ENCODE results near the gene PDGFA. TPM values are rescaled to one million over a fixed set of nuclear protein-coding genes. Genes with fewer than 3 reads are reported as not detected.

The PDGFA gene
- total RNA-seq, 2 experiments from 2014 or later, result 0.50 to 0.79 TPM

DNA sequence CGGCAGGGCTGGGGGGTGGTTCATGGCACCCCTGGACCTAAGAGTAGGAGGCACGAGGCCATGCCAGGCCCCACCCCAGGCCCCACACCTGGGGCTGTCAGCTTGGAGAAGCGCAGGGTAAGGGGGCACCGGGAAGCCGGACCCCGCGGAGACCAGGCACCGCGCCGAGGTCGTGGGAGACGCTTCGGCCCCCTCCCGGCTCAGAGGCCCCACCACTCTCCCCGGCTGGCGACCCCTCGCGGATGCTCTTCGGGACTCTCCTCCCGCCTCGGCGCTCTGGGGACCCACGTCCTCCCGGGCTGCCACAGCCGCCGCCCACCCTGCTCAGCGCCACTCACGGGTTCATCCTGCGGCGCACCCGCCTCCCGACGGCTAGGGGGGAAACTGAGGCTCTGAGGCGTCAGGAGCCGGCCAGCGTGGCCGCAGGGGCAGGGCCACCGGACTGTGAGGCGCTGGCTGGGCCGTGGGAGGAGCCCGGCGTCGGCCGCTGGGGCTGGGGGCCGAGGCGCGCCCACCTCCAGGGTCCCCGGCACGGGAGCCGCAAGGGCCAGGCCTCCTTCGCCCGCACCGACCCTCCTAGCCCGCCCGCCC lies 25.9 kb downstream of the PDGFA start:
- DNase-seq, result no peak
- H3K9me3 Mint-ChIP-seq (ENCODE audit: insufficient read depth), result no peaks in the 10 kb centered on the region
- no peaks in the 10 kb centered on the region for H3K36me3 Mint-ChIP-seq (ENCODE audit: low read depth)
- no peak overlapping the region for H3K27ac Mint-ChIP-seq
- ChIA-PET POLR2A (no interaction called here), CTCF (no interaction called here)
- H3K4me1 Mint-ChIP-seq (ENCODE audit: low read depth), result peaks cover 6% of the 10 kb centered on the region
- no peak for ATAC-seq
- peaks cover 5% of the 10 kb centered on the region for H3K27me3 Mint-ChIP-seq (ENCODE audit: low read depth)
- no peak overlapping the region for H3K4me3 Mint-ChIP-seq

DNA sequence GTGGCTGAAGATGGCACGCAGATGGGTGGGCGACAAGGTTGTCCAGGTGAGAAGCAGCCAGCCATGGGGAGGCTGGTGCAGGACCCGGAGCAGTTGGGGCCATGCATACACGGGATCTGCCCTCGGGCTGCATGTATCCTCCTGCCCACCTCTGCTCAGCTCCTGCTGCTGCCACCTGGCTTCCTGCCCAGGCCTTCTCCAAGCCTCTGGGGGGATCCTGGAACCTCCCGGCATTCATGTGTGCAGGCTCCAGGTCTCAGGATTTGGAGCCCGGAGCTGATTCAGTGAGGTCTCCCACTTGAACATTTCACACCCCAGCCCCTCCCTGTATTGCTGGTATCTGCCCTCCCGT lies 27.0 kb downstream of the PDGFA start:
- no peak for ATAC-seq
- no peaks in the 10 kb centered on the region for H3K4me1 Mint-ChIP-seq (ENCODE audit: low read depth)
- H3K27me3 Mint-ChIP-seq (ENCODE audit: low read depth), result peaks cover 8% of the 10 kb centered on the region
- H3K9me3 Mint-ChIP-seq (ENCODE audit: insufficient read depth), result no peaks in the 10 kb centered on the region
- no peak overlapping the region for H3K27ac Mint-ChIP-seq
- H3K36me3 Mint-ChIP-seq (ENCODE audit: low read depth), result no peaks in the 10 kb centered on the region
- ChIA-PET POLR2A (no interaction called here), CTCF (no interaction called here)
- H3K4me3 Mint-ChIP-seq, result no peak overlapping the region
- no peak for DNase-seq

GRCh38 chr7:491958-492713 lies 27.5 kb downstream of the PDGFA start:
- no peak for DNase-seq
- H3K36me3 Mint-ChIP-seq (ENCODE audit: low read depth), result no peaks in the 10 kb centered on the region
- POLR2A ChIA-PET, result no interaction called here
- no peaks in the 10 kb centered on the region for H3K9me3 Mint-ChIP-seq (ENCODE audit: insufficient read depth)
- no peak for ATAC-seq
- H3K4me3 Mint-ChIP-seq, result no peak overlapping the region
- H3K27me3 Mint-ChIP-seq (ENCODE audit: low read depth), result peaks cover 10% of the 10 kb centered on the region
- no peak overlapping the region for H3K27ac Mint-ChIP-seq
- H3K4me1 Mint-ChIP-seq (ENCODE audit: low read depth), result no peaks in the 10 kb centered on the region
- CTCF ChIA-PET, result no interaction called here

- Mint-ChIP-seq H3K4me1 (ENCODE audit: low read depth) (no peaks in the 10 kb centered on the region), H3K27ac (no peak overlapping the region), H3K4me3 (no peak overlapping the region), H3K36me3 (ENCODE audit: low read depth) (no peaks in the 10 kb centered on the region), H3K27me3 (ENCODE audit: low read depth) (peaks cover 13% of the 10 kb centered on the region), H3K9me3 (ENCODE audit: insufficient read depth) (no peaks in the 10 kb centered on the region)
- POLR2A ChIA-PET, result no interaction called here
- ATAC-seq, result no peak
- CTCF ChIA-PET, result no interaction called here
- no peak for DNase-seq
These were observed 28.2 kb downstream of the PDGFA start for GRCh38 chr7:491292-491957.

GRCh38 chr7:490461-491291 lies 29.0 kb downstream of the PDGFA start:
- no peaks in the 10 kb centered on the region for H3K4me1 Mint-ChIP-seq (ENCODE audit: low read depth)
- H3K4me3 Mint-ChIP-seq, result no peak overlapping the region
- no peak for ATAC-seq
- no peak overlapping the region for H3K27ac Mint-ChIP-seq
- ChIA-PET POLR2A (no interaction called here), CTCF (no interaction called here)
- H3K36me3 Mint-ChIP-seq (ENCODE audit: low read depth), result no peaks in the 10 kb centered on the region
- peaks cover 17% of the 10 kb centered on the region for H3K27me3 Mint-ChIP-seq (ENCODE audit: low read depth)
- no peaks in the 10 kb centered on the region for H3K9me3 Mint-ChIP-seq (ENCODE audit: insufficient read depth)
- no peak for DNase-seq

DNA sequence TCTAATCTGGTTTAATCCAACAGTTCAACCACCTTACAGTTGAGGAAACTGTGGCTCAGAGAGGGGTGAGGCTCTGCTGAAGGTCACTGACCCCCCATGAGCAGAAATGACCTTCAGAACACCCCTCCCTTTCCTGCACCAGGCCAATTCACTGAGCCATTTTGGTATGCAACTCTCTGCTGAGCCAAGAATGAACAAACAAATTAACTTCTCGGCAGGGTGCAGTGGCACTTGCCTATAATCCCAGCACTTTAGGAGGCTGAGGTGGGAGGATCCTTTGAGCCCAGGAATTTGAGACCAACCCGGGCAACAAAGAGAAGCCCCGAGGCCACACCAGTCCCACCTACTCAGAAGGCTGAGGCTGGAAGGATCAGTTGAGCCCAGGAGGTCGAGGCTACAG lies 29.8 kb downstream of the PDGFA start:
- no peaks in the 10 kb centered on the region for H3K36me3 Mint-ChIP-seq (ENCODE audit: low read depth)
- H3K27ac Mint-ChIP-seq, result no peak overlapping the region
- ATAC-seq, result no peak
- no peak for DNase-seq
- POLR2A ChIA-PET, result no interaction called here
- H3K27me3 Mint-ChIP-seq (ENCODE audit: low read depth), result peaks cover 17% of the 10 kb centered on the region
- CTCF ChIA-PET, result no interaction called here
- H3K4me3 Mint-ChIP-seq, result no peak overlapping the region
- H3K9me3 Mint-ChIP-seq (ENCODE audit: insufficient read depth), result no peaks in the 10 kb centered on the region
- no peaks in the 10 kb centered on the region for H3K4me1 Mint-ChIP-seq (ENCODE audit: low read depth)

GRCh38 chr7:486216-486743 lies 33.4 kb downstream of the PDGFA start:
- H3K9me3 Mint-ChIP-seq (ENCODE audit: insufficient read depth), result no peaks in the 10 kb centered on the region
- no peak for ATAC-seq
- no peaks in the 10 kb centered on the region for H3K4me1 Mint-ChIP-seq (ENCODE audit: low read depth)

GRCh38 chr7:485188-486081 lies 34.2 kb downstream of the PDGFA start:
- H3K36me3 Mint-ChIP-seq (ENCODE audit: low read depth), result no peaks in the 10 kb centered on the region
- H3K4me3 Mint-ChIP-seq, result no peak overlapping the region
- no peaks in the 10 kb centered on the region for H3K4me1 Mint-ChIP-seq (ENCODE audit: low read depth)
- ChIA-PET POLR2A (no interaction called here), CTCF (no interaction called here)
- peaks cover 22% of the 10 kb centered on the region for H3K27me3 Mint-ChIP-seq (ENCODE audit: low read depth)
- DNase-seq (no peak), ATAC-seq (no peak)
- no peaks in the 10 kb centered on the region for H3K9me3 Mint-ChIP-seq (ENCODE audit: insufficient read depth)
- H3K27ac Mint-ChIP-seq, result no peak overlapping the region

More at GRCh38 chr7:486216-486743, 33.4 kb downstream of the PDGFA start:
- H3K27ac Mint-ChIP-seq, result no peak overlapping the region
- ChIA-PET POLR2A (no interaction called here), CTCF (no interaction called here)
- peaks cover 22% of the 10 kb centered on the region for H3K27me3 Mint-ChIP-seq (ENCODE audit: low read depth)
- H3K4me3 Mint-ChIP-seq, result no peak overlapping the region
- H3K36me3 Mint-ChIP-seq (ENCODE audit: low read depth), result no peaks in the 10 kb centered on the region
- no peak for DNase-seq

DNA sequence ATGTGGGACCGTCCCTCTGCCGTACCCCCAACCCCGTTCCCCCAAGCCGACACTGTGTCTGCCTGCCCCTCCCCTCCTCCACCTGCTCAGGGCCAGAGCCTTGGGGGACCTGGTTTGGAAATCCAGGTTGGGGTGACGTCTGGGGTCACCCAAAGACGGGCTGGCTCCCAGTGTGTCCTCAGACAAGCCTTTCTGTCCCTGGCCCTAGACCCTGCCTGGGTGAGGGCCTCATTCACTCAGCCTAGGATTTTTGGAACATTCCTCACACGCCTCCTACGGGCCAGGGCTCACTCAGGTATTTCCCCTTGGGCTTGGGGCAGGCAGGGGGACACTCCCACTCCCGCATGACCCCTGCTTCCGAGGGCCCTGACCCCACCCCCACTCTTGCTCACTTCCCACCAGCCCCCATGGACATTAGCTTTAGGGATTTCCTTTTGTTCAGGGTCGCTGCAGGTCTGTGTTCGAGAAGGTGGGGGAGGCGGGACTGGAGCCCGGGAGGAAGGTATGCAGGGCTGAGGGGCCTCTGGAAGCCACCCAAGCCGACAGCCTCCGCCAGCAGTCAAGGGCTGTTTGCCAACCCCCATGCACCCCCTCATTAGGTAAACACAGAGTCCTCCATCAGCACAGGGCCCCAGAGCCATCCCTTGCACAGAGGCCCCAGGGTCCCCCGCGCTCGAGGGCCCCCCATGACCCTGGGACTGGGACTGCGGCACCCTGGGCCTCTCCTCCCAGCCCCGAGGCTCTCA lies 35.1 kb downstream of the PDGFA start:
- ChIA-PET POLR2A (no interaction called here), CTCF (no interaction called here)
- Mint-ChIP-seq H3K4me1 (ENCODE audit: low read depth) (no peaks in the 10 kb centered on the region), H3K27ac (no peak overlapping the region), H3K4me3 (no peak overlapping the region), H3K36me3 (ENCODE audit: low read depth) (no peaks in the 10 kb centered on the region), H3K9me3 (ENCODE audit: insufficient read depth) (no peaks in the 10 kb centered on the region), H3K27me3 (ENCODE audit: low read depth) (peaks cover 22% of the 10 kb centered on the region)
- ATAC-seq, result no peak
- no peak for DNase-seq

DNA sequence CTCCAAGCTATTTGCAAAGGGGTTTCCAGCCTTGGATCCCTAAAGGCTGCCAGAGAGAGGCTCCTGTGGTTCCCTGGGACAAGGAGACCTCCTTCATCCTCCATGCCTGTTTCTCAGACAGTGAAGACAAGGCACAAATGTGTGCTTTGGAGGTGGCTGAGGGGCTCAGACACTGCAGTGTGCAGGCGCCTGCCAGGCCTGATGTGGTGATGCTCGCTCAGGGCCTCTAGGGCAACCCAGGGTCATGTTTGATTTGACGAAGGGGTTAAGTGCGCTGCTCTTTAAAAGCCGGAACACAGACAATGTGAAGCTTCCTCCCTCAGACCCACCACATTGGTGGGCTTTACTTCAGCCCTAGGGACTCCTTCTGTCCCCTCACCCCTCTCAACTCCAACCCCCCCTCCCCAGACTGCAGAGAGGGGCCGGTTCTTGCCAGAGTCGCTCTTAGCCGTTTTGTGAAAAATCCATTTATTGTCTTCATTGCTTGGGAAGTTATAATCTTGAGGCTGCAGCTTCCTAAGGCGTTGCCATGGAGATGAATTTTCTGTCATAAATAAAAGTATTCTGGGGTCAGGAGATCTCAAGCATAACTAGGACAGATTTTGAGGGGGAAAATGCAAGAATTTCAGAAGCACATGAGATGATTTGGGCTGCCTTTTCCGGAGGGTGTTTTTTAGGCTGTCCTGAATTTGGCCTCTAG lies 35.8 kb downstream of the PDGFA start:
- POLR2A ChIA-PET, result no interaction called here

More for the DNA sequence above, 35.8 kb downstream of the PDGFA start:
- no peak for DNase-seq
- H3K27me3 Mint-ChIP-seq (ENCODE audit: low read depth), result peaks cover 17% of the 10 kb centered on the region
- H3K9me3 Mint-ChIP-seq (ENCODE audit: insufficient read depth), result no peaks in the 10 kb centered on the region
- H3K27ac Mint-ChIP-seq, result no peak overlapping the region
- no peaks in the 10 kb centered on the region for H3K36me3 Mint-ChIP-seq (ENCODE audit: low read depth)
- CTCF ChIA-PET, result no interaction called here
- H3K4me1 Mint-ChIP-seq (ENCODE audit: low read depth), result no peaks in the 10 kb centered on the region
- ATAC-seq, result no peak
- no peak overlapping the region for H3K4me3 Mint-ChIP-seq
